HepG2 (cell line): Measurements from ENCODE around the gene SBNO1. TPM values are rescaled to one million over a fixed set of nuclear protein-coding genes. Genes with fewer than 3 reads are reported as not detected.
"Not testable (repeated sequence)": the region's sequence is repeated elsewhere in the genome, so short reads cannot be mapped to it uniquely, and the experiment has no call there.

Experiments used
- ATAC-seq: fragments of 200-7000 bp; cut with Tn5 transposase; 3 replicates; pipeline ENCODE4 v1.9.1; 2020; ENCODE audit warnings: mild to moderate bottlenecking, moderate library complexity
- BruUV-seq: library from RNA; stranded (reverse); fragments of 400-500 nt; replicated peaks from 2 replicates; lab custom pipeline; 2021; lab: Mats Ljungman, UMichigan
- CTCF ChIA-PET: fragments of 300-600 bp; formaldehyde crosslinking; extraction: SDS; loops from one replicate; lab custom pipeline; 2021; ENCODE audit warnings: low total read pairs, inconsistent platforms, low intra/inter-chr PET ratio; lab: Yijun Ruan, JAX
- POLR2A ChIA-PET: fragments of 350-600 bp; sonication (Branson Sonifier 250); formaldehyde crosslinking; loops from one replicate; lab custom pipeline; 2020; ENCODE audit warnings: antibody characterized with exemption, inconsistent platforms; lab: Yijun Ruan, JAX
- DNase-seq: peaks from one replicate; pipeline ENCODE4 v3.0.0-alpha.2; 2015; ENCODE audit warnings: low spot score
- FAIRE-seq: peaks from 3 replicates; lab custom pipeline; 2011; peaks lifted over from hg19 to GRCh38; lab: Jason Lieb, UNC
- H2AFZ ChIP-seq: one replicate; pipeline ENCODE4 v1.6.1; 2011; ENCODE audit warnings: low read length, inconsistent platforms
- H3K27ac ChIP-seq: fragments of 300-600 bp; 3 replicates; pipeline ENCODE4 v1.8.0; 2011; ENCODE audit warnings: mixed run types, mild to moderate bottlenecking, mixed read lengths, low read length, inconsistent platforms; ENCODE audit not compliant: insufficient read depth; ENCODE audit errors: extremely low read length
- H3K27me3 ChIP-seq, 2 experiments: fragments of 200-600 bp in 1 of 2; 2 replicates in 1 of 2; 3 replicates in 1 of 2; pipeline versions ENCODE4 v1.6.0 to v1.8.0; 2011; ENCODE audit warnings: low read length in 2 of 2, mild to moderate bottlenecking in 2 of 2, moderate library complexity in 2 of 2, inconsistent platforms in 1 of 2; ENCODE audit not compliant: insufficient read depth in 2 of 2, control insufficient read depth in 1 of 2
- H3K36me3 ChIP-seq, 2 experiments: fragments of 200-600 bp in 1 of 2; replicated peaks in 1 of 2; 2 replicates in 1 of 2; 3 replicates in 1 of 2; pipeline versions ENCODE4 v1.5.1 to v1.8.0; 2011; ENCODE audit warnings: low read length in 2 of 2, inconsistent platforms in 1 of 2; ENCODE audit not compliant: insufficient read depth in 2 of 2, control insufficient read depth in 1 of 2
- H3K4me1 ChIP-seq: 2 replicates; pipeline ENCODE4 v1.5.1; 2012; ENCODE audit warnings: low read length, inconsistent platforms; ENCODE audit not compliant: insufficient read depth
- H3K4me2 ChIP-seq: 2 replicates; pipeline ENCODE4 v1.6.0; 2011; ENCODE audit warnings: low read depth, low read length, inconsistent platforms
- H3K4me3 ChIP-seq, 3 experiments: fragments of 200-600 bp in 1 of 3; sonication (generic), shearing (Covaris generic) in 1 of 3; replicated peaks in 1 of 3; 2 replicates each; pipeline ENCODE4 v1.5.1; 2011 to 2016; ENCODE audit warnings: low read length in 3 of 3, inconsistent platforms in 2 of 3, low read depth in 2 of 3, mild to moderate bottlenecking in 2 of 3, control low read depth in 1 of 3, mixed read lengths in 1 of 3; ENCODE audit not compliant: insufficient read depth in 1 of 3
- H3K79me2 ChIP-seq: one replicate; pipeline ENCODE4 v1.6.1; 2011; ENCODE audit warnings: low read length, inconsistent platforms; ENCODE audit not compliant: insufficient read depth
- H3K9ac ChIP-seq: 2 replicates; pipeline ENCODE4 v1.6.0; 2011; ENCODE audit warnings: mild to moderate bottlenecking, low read depth, low read length, inconsistent platforms; ENCODE audit not compliant: insufficient read depth
- H3K9me3 ChIP-seq: 2 replicates; pipeline ENCODE4 v1.5.1; 2012; ENCODE audit warnings: mild to moderate bottlenecking, low read length
- H4K20me1 ChIP-seq: 2 replicates; pipeline ENCODE4 v1.6.0; 2011; ENCODE audit warnings: inconsistent platforms, mild to moderate bottlenecking, low read length, moderate library complexity; ENCODE audit not compliant: insufficient read depth
- WGBS: methylation state at CpG from one replicate; pipeline ENCODE4 v1.1.6; 2017; ENCODE audit warnings: low lambda C conversion rate; 5-methylcytosine and 5-hydroxymethylcytosine counted together
- in situ Hi-C: cut with HindIII; loops from 2 replicates; pipeline ENCODE4 v1.10.0; 2017; ENCODE audit warnings: low pct_unique_long_range_greater_than_20kb; ENCODE audit not compliant: extremely low pct_ligation_motif_present
- intact Hi-C: fragments of 100-400 bp; cut with micrococcal nuclease; formaldehyde crosslinking; loops from one replicate; pipeline ENCODE4 v1.10.0; 2022; ENCODE audit not compliant: unreplicated experiment
- polyA plus RNA-seq, 8 experiments: library from polyadenylated mRNA; depleted of rRNA in 3 of 8; stranded (reverse) in 7 of 8; unstranded in 1 of 8; fragments of >200 nt; fragmentation: Illumina TruSeq in 4 of 8; extraction: Trizol in 4 of 8; gene quantifications; 2 replicates each; pipeline versions ENCODE4 v1.2.1 to v1.2.3, GENCODE V29; 2011 to 2016; ENCODE audit warnings: low read depth in 4 of 8, missing spikeins in 1 of 8, mixed read lengths in 1 of 8; ENCODE audit not compliant: insufficient read depth in 1 of 8
- total RNA-seq, 5 experiments: library from RNA; depleted of rRNA; stranded (reverse); fragments of >200 nt; fragmentation: Illumina TruSeq; extraction: Trizol; gene quantifications; 2 replicates each; pipeline ENCODE4 v1.2.3, GENCODE V29; 2016; ENCODE audit warnings: low read depth in 1 of 5
- TF ChIP-seq, protein P1 (sequence below): sonication (generic); formaldehyde crosslinking; IDR thresholded peaks from 2 replicates; pipeline ENCODE4 v1.5.0; 2020; ENCODE audit warnings: mild to moderate bottlenecking, missing genetic modification reagents
- TF ChIP-seq, protein P2 (sequence below): sonication (generic); formaldehyde crosslinking; IDR thresholded peaks from 2 replicates; pipeline ENCODE4 v1.4.0; 2020; ENCODE audit warnings: missing genetic modification reagents
- TF ChIP-seq, protein P3 (sequence below): sonication (generic); formaldehyde crosslinking; IDR thresholded peaks from 2 replicates; pipeline ENCODE4 v1.5.0; 2020; ENCODE audit warnings: mild to moderate bottlenecking, missing genetic modification reagents, moderate library complexity

The SBNO1 gene
- total and polyA plus RNA-seq, 2 of the 13 experiments (the other 11 are each of a cell fraction or from before 2014, with no cell fraction given) = 10.9 to 40.2 TPM

DNA sequence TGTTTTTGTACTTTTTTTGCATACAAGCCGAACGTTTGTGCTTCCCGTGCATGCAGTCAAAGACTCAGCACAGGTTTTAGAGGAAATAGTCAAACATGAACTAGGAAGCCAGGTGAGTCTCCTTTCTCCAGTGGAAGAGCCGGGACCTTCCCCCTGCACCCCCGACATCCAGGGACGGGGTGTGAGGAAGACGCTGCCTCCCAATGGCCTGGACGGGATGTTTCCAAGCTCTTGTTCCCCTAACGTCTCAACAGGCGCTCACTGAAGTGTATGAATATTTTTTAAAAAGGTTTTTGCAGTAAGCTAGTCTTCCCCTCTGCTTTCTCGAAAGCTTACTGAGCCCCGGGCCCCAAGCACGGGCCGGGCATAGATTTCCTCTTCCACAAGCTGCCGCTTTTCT is 43.3 kb upstream of the SBNO1 start:
- 83% methylated on average over 15 of the region's 15 CpGs for WGBS

DNA sequence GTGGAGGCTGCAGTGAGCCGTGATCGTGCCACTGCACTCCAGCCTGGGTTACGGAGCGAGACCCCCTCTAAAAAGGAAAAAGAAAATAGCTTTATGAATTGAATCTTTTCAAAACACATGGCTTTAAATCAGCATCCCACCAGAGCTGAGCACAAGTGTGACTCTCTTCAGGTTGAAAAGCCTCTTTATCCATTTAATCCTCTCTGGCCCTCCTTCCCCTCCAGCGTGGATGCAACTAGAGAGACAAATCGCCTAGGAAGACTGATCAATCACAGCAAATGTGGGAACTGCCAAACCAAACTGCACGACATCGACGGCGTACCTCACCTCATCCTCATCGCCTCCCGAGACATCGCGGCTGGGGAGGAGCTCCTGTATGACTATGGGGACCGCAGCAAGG is 42.6 kb upstream of the SBNO1 start:
- H4K20me1 ChIP-seq, H3K4me2 ChIP-seq, H3K9ac ChIP-seq, BruUV-seq, H3K79me2 ChIP-seq, H3K9me3 ChIP-seq, ATAC-seq, H2AFZ ChIP-seq, intact Hi-C loops, FAIRE-seq, H3K27me3 ChIP-seq: not testable (repeated sequence)
- 96% methylated on average over 15 of the region's 15 CpGs for WGBS
- TF ChIP-seq, protein P1, sequence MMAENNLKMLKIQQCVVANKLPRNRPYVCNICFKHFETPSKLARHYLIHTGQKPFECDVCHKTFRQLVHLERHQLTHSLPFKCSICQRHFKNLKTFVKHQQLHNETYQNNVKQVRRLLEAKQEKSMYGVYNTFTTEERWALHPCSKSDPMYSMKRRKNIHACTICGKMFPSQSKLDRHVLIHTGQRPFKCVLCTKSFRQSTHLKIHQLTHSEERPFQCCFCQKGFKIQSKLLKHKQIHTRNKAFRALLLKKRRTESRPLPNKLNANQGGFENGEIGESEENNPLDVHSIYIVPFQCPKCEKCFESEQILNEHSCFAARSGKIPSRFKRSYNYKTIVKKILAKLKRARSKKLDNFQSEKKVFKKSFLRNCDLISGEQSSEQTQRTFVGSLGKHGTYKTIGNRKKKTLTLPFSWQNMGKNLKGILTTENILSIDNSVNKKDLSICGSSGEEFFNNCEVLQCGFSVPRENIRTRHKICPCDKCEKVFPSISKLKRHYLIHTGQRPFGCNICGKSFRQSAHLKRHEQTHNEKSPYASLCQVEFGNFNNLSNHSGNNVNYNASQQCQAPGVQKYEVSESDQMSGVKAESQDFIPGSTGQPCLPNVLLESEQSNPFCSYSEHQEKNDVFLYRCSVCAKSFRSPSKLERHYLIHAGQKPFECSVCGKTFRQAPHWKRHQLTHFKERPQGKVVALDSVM (CRISPR knock-in tag) = peak; percentile 52; the same call in 1 of the 2 replicates
- TF ChIP-seq, all 625 proteins: peak for 1; not testable (repeated sequence) for 624
- H3K27ac ChIP-seq, H3K4me3 ChIP-seq, in situ Hi-C loops, CTCF ChIA-PET, DNase-seq, H3K4me1 ChIP-seq, POLR2A ChIA-PET: not testable (repeated sequence)
- peaks cover 17 to 44% of the 10 kb centered on the region in 2 experiments for H3K36me3 ChIP-seq

More for the DNA sequence above, 43.3 kb upstream of the SBNO1 start:
- H2AFZ ChIP-seq, H4K20me1 ChIP-seq, DNase-seq, H3K9ac ChIP-seq, intact Hi-C loops, H3K27me3 ChIP-seq, H3K4me1 ChIP-seq, POLR2A ChIA-PET, FAIRE-seq, H3K4me3 ChIP-seq, H3K27ac ChIP-seq, BruUV-seq, H3K9me3 ChIP-seq, H3K4me2 ChIP-seq, H3K79me2 ChIP-seq, in situ Hi-C loops, ATAC-seq, CTCF ChIA-PET: not testable (repeated sequence)
- TF ChIP-seq, protein P2, sequence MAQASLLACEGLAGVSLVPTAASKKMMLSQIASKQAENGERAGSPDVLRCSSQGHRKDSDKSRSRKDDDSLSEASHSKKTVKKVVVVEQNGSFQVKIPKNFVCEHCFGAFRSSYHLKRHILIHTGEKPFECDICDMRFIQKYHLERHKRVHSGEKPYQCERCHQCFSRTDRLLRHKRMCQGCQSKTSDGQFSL (CRISPR knock-in tag) = peak; percentile 51; the same call in 1 of the 2 replicates
- TF ChIP-seq, protein P3, sequence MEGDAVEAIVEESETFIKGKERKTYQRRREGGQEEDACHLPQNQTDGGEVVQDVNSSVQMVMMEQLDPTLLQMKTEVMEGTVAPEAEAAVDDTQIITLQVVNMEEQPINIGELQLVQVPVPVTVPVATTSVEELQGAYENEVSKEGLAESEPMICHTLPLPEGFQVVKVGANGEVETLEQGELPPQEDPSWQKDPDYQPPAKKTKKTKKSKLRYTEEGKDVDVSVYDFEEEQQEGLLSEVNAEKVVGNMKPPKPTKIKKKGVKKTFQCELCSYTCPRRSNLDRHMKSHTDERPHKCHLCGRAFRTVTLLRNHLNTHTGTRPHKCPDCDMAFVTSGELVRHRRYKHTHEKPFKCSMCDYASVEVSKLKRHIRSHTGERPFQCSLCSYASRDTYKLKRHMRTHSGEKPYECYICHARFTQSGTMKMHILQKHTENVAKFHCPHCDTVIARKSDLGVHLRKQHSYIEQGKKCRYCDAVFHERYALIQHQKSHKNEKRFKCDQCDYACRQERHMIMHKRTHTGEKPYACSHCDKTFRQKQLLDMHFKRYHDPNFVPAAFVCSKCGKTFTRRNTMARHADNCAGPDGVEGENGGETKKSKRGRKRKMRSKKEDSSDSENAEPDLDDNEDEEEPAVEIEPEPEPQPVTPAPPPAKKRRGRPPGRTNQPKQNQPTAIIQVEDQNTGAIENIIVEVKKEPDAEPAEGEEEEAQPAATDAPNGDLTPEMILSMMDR = 0 out of 2 replicates have a peak, but pooled peaks have one; percentile 7
- peaks cover 11 to 38% of the 10 kb centered on the region in 2 experiments for H3K36me3 ChIP-seq
